PC-3 (cell line): Measurements from ENCODE around the gene PLOD3. TPM values are rescaled to one million over a fixed set of nuclear protein-coding genes. Genes with fewer than 3 reads are reported as not detected.

Experiments used
- ATAC-seq: fragments of 200-7000 bp; cut with Tn5 transposase; 2 replicates; pipeline ENCODE4 v1.9.1; 2020; ENCODE audit warnings: mild to moderate bottlenecking, moderate library complexity
- BruUV-seq: library from RNA; stranded (reverse); fragments of 400-500 nt; replicated peaks from 2 replicates; lab custom pipeline; 2021; lab: Mats Ljungman, UMichigan
- CTCF ChIA-PET: fragments of 300-600 bp; sonication (Branson Sonifier 250); formaldehyde crosslinking; loops from one replicate; lab custom pipeline; 2022; ENCODE audit warnings: antibody characterized with exemption; lab: Charles Lee
- POLR2A ChIA-PET: fragments of 300-600 bp; sonication (Branson Sonifier 250); formaldehyde crosslinking; loops from one replicate; lab custom pipeline; 2022; ENCODE audit warnings: antibody characterized with exemption; ENCODE audit not compliant: unreplicated experiment; lab: Charles Lee
- DNase-seq: peaks from one replicate; pipeline ENCODE4 v3.0.0-alpha.2; 2015
- H2AFZ ChIP-seq: fragments of 300-600 bp; sonication (generic); 2 replicates; pipeline ENCODE4 v1.6.0; 2016; ENCODE audit warnings: antibody characterized with exemption, low read length
- H3F3A ChIP-seq: fragments of 300-600 bp; sonication (generic); one replicate; pipeline ENCODE4 v1.6.0; 2017; ENCODE audit warnings: antibody characterized with exemption, low read length, control low read depth, mild to moderate bottlenecking; ENCODE audit not compliant: unreplicated experiment
- H3K27ac ChIP-seq: fragments of 300-600 bp; sonication (generic); 2 replicates; pipeline ENCODE4 v1.5.1; 2016; ENCODE audit warnings: mild to moderate bottlenecking, low read length
- H3K27me3 ChIP-seq: fragments of 300-600 bp; sonication (generic); 2 replicates; pipeline ENCODE4 v1.6.1; 2016; ENCODE audit warnings: low read length, mixed read lengths
- H3K36me3 ChIP-seq: fragments of 300-600 bp; sonication (generic); 2 replicates; pipeline ENCODE4 v1.6.1; 2016; ENCODE audit warnings: low read depth, mixed run types, low read length, mixed read lengths
- H3K4me1 ChIP-seq: fragments of 300-600 bp; sonication (generic); 2 replicates; pipeline ENCODE4 v1.5.1; 2016; ENCODE audit warnings: low read length; ENCODE audit not compliant: insufficient read depth
- H3K4me2 ChIP-seq: fragments of 300-600 bp; sonication (generic); 2 replicates; pipeline ENCODE4 v1.6.0; 2016; ENCODE audit warnings: low read length
- H3K4me3 ChIP-seq: fragments of 300-600 bp; sonication (generic); 2 replicates; pipeline ENCODE4 v1.5.1; 2016; ENCODE audit warnings: mild to moderate bottlenecking, low read length, mixed read lengths
- H3K79me2 ChIP-seq: fragments of 300-600 bp; sonication (generic); 2 replicates; pipeline ENCODE4 v1.6.1; 2017; ENCODE audit warnings: low read length, mixed read lengths
- H3K9ac ChIP-seq: fragments of 300-600 bp; sonication (generic); 2 replicates; pipeline ENCODE4 v1.6.0; 2016; ENCODE audit warnings: mild to moderate bottlenecking, low read length
- H3K9me2 ChIP-seq: fragments of 300-600 bp; sonication (generic); replicated peaks from 2 replicates; pipeline ENCODE4 v1.6.1; 2016; ENCODE audit warnings: mixed run types, low read length, mixed read lengths
- H3K9me3 ChIP-seq: fragments of 300-600 bp; sonication (generic); 2 replicates; pipeline ENCODE4 v1.6.1; 2016; ENCODE audit warnings: low read length, mixed read lengths
- H4K20me1 ChIP-seq: fragments of 300-600 bp; sonication (generic); 2 replicates; pipeline ENCODE4 v1.6.1; 2016; ENCODE audit warnings: low read length, mixed read lengths
- EZH2 ChIP-seq: fragments of 300-600 bp; sonication (generic); IDR thresholded peaks from one replicate; pipeline ENCODE4 v1.6.1; 2017; ENCODE audit warnings: antibody characterized with exemption, mild to moderate bottlenecking, low read length; ENCODE audit not compliant: unreplicated experiment
- EZH2phosphoT487 ChIP-seq: fragments of 300-600 bp; sonication (generic); IDR thresholded peaks from 2 replicates; pipeline ENCODE4 v1.6.1; 2018; ENCODE audit warnings: mild to moderate bottlenecking, antibody characterized with exemption, low read length, borderline replicate concordance
- intact Hi-C: fragments of 100-400 bp; cut with micrococcal nuclease; formaldehyde crosslinking; loops from 2 replicates; pipeline ENCODE4 v1.9.0; 2023
- total RNA-seq: library from RNA; depleted of rRNA; stranded (reverse); fragments of >200 nt; gene quantifications from 2 replicates; pipeline ENCODE4 v1.2.3, GENCODE V29; 2014
- TF ChIP-seq, protein P1 (sequence below): fragments of 300-600 bp; sonication (generic); conservative IDR thresholded peaks from 2 replicates; pipeline ENCODE4 v1.5.1; 2017; ENCODE audit warnings: antibody characterized with exemption, low read depth, mild to moderate bottlenecking, low read length

The PLOD3 gene
- total RNA-seq, 1 experiment from 2014 or later = 66.6 TPM

DNA sequence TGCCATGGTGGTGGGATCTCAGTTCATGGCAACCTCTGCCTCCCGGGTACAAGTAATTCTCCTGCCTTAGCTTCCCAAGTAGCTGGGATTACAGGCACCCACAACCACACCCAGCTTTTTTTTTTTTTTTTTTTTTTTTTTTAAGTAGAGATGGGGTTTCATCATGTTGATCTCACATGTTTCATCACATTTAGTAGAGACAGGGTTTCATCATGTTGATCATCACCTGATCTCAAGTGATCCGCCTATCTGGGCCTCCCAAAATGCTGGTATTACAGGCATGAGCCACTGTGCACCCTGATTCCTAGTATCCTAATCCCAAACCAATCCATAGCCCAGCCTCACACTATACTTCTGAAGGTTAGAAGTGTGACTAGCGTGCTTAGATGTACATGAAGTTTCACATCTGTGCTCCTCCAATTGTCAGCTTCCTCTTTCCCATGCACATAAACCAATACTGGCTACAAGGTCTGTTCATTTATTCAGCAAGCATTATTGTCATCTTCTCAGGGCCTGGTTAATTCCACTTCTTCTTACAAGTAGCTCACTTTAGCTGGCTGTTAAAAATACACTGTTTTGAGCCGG lies 30.4 kb downstream of the PLOD3 start:
- no peak overlapping the region for H3K4me3 ChIP-seq
- ATAC-seq (no peak), DNase-seq (no peak)
- no peaks in the 10 kb centered on the region for H3K9me3 ChIP-seq
- intact Hi-C loops = no loop called here
- no peak overlapping the region for H3K27ac ChIP-seq
- H3K36me3 ChIP-seq = no peaks in the 10 kb centered on the region
- ChIA-PET POLR2A (no interaction called here), CTCF (interaction anchor here (0.6 kb wide), 1 partner anchor 17 kb away, joined by 4 read pairs; no protein-coding TSS in a partner anchor)
- no peaks in the 10 kb centered on the region for H3K27me3 ChIP-seq
- no peaks in the 10 kb centered on the region for H4K20me1 ChIP-seq
- H2AFZ ChIP-seq = no peak overlapping the region
- BruUV-seq = no TSS peak
- no peak overlapping the region for H3K9ac ChIP-seq
- H3K4me1 ChIP-seq = no peaks in the 10 kb centered on the region; the same call in 1 of the 2 replicates
- H3K79me2 ChIP-seq = no peaks in the 10 kb centered on the region
- H3K4me2 ChIP-seq = no peak overlapping the region
- no peaks in the 10 kb centered on the region for H3K9me2 ChIP-seq
- TF ChIP-seq EZH2phosphoT487 = no peak
- TF ChIP-seq EZH2 = no peak
- TF ChIP-seq, protein P1, sequence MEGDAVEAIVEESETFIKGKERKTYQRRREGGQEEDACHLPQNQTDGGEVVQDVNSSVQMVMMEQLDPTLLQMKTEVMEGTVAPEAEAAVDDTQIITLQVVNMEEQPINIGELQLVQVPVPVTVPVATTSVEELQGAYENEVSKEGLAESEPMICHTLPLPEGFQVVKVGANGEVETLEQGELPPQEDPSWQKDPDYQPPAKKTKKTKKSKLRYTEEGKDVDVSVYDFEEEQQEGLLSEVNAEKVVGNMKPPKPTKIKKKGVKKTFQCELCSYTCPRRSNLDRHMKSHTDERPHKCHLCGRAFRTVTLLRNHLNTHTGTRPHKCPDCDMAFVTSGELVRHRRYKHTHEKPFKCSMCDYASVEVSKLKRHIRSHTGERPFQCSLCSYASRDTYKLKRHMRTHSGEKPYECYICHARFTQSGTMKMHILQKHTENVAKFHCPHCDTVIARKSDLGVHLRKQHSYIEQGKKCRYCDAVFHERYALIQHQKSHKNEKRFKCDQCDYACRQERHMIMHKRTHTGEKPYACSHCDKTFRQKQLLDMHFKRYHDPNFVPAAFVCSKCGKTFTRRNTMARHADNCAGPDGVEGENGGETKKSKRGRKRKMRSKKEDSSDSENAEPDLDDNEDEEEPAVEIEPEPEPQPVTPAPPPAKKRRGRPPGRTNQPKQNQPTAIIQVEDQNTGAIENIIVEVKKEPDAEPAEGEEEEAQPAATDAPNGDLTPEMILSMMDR = no peak
- H3F3A ChIP-seq = no peaks in the 10 kb centered on the region

GRCh38 chr7:101186194-101186593 lies 31.2 kb downstream of the PLOD3 start:
- no peaks in the 10 kb centered on the region for H3K9me3 ChIP-seq
- no peak overlapping the region for H3K4me3 ChIP-seq
- H3K27me3 ChIP-seq = no peaks in the 10 kb centered on the region
- TF ChIP-seq EZH2 (no peak), EZH2phosphoT487 (no peak)
- TF ChIP-seq, protein P1 = no peak
- no peak overlapping the region for H3K27ac ChIP-seq
- no peak overlapping the region for H3K9ac ChIP-seq
- POLR2A ChIA-PET = no interaction called here
- no peaks in the 10 kb centered on the region for H3K9me2 ChIP-seq
- H4K20me1 ChIP-seq = no peaks in the 10 kb centered on the region
- H2AFZ ChIP-seq = no peak overlapping the region
- no peak for DNase-seq
- CTCF ChIA-PET = interaction anchor here (0.6 to 1.6 kb wide), 2 partner anchors 16 to 104 kb away, joined by 4 read pairs; no protein-coding TSS in a partner anchor
- no peak for ATAC-seq
- no peak overlapping the region for H3K4me2 ChIP-seq
- no peaks in the 10 kb centered on the region for H3F3A ChIP-seq
- BruUV-seq = no TSS peak
- no peaks in the 10 kb centered on the region; the same call in 1 of the 2 replicates for H3K4me1 ChIP-seq
- intact Hi-C loops = no loop called here
- no peaks in the 10 kb centered on the region for H3K36me3 ChIP-seq
- H3K79me2 ChIP-seq = no peaks in the 10 kb centered on the region

- CTCF ChIA-PET = interaction anchor here (1.6 kb wide), 1 partner anchor 105 kb away, joined by 4 read pairs; no protein-coding TSS in a partner anchor
- no peaks in the 10 kb centered on the region for H3F3A ChIP-seq
- H3K27ac ChIP-seq = no peak overlapping the region
- POLR2A ChIA-PET = no interaction called here
- TF ChIP-seq EZH2phosphoT487 = no peak
- TF ChIP-seq, protein P1 = no peak
- no peak for TF ChIP-seq EZH2
- no peaks in the 10 kb centered on the region for H3K9me3 ChIP-seq
- intact Hi-C loops = no loop called here
- H2AFZ ChIP-seq = no peak overlapping the region
- peak; percentile 25; the same call in 1 of the 2 replicates for ATAC-seq
- no peak overlapping the region for H3K9ac ChIP-seq
- H3K4me1 ChIP-seq = no peaks in the 10 kb centered on the region; the same call in 1 of the 2 replicates
- no peaks in the 10 kb centered on the region for H4K20me1 ChIP-seq
- DNase-seq = no peak
- no peak overlapping the region for H3K4me2 ChIP-seq
- no peaks in the 10 kb centered on the region for H3K9me2 ChIP-seq
- H3K79me2 ChIP-seq = no peaks in the 10 kb centered on the region
- BruUV-seq = no TSS peak
- no peak overlapping the region for H3K4me3 ChIP-seq
- H3K36me3 ChIP-seq = no peaks in the 10 kb centered on the region
- no peaks in the 10 kb centered on the region for H3K27me3 ChIP-seq
Observed at GRCh38 chr7:101185258-101185839, 32.0 kb downstream of the PLOD3 start.
